ENCODE data around the gene CLTRN.

GRCh38 chrX:15696516-15696915, 31.9 kb upstream of the CLTRN start:
- TF ChIP-seq POLR2A (IDR thresholded peaks at IDR 0.05) (no peak), CTCF (IDR thresholded peaks at IDR 0.05) (no peak)
